Activated CD8-positive, alpha-beta memory T cell treated with anti-CD3 and anti-CD28 coated beads, Interleukin-2, amount 50 U/mL, for 4 hours (primary cell): ENCODE measurements around the gene CA10.
A peak's percentile ranks its signal among the peaks of the same experiment; 100 is the strongest.

Source experiments
- DNase-seq: peaks from one replicate; pipeline ENCODE4 v3.0.0-alpha.2; 2020

CA10 gene

GRCh38 chr17:51813140-51813783 lies 345.3 kb downstream of the CA10 start:
- DNase-seq: no peak

- DNase-seq: no peak
Observed at GRCh38 chr17:51807460-51807859, 351.1 kb downstream of the CA10 start.

- no peak for DNase-seq
Observed at GRCh38 chr17:51805765-51806164, 352.7 kb downstream of the CA10 start.

- DNase-seq: no peak
Observed at GRCh38 chr17:51805185-51805584, 353.3 kb downstream of the CA10 start.

GRCh38 chr17:51803161-51803560 lies 355.4 kb downstream of the CA10 start:
- DNase-seq: no peak

GRCh38 chr17:51802544-51802943 lies 356.0 kb downstream of the CA10 start:
- no peak for DNase-seq

GRCh38 chr17:51801626-51802025 lies 356.9 kb downstream of the CA10 start:
- DNase-seq: no peak

GRCh38 chr17:51799981-51800380 lies 358.5 kb downstream of the CA10 start:
- no peak for DNase-seq

GRCh38 chr17:51799240-51799639 lies 359.3 kb downstream of the CA10 start:
- no peak for DNase-seq

- DNase-seq: no peak
Observed at GRCh38 chr17:51797150-51797549, 361.4 kb downstream of the CA10 start.

- DNase-seq: no peak
Observed at GRCh38 chr17:51796026-51796425, 362.5 kb downstream of the CA10 start.

GRCh38 chr17:51795401-51795800 lies 363.1 kb downstream of the CA10 start:
- no peak for DNase-seq

- no peak for DNase-seq
Observed at GRCh38 chr17:51794466-51794865, 364.0 kb downstream of the CA10 start.

- no peak for DNase-seq
Observed at GRCh38 chr17:51793686-51794085, 364.8 kb downstream of the CA10 start.

- no peak for DNase-seq
Observed at GRCh38 chr17:51778842-51779241, 379.7 kb downstream of the CA10 start.

- DNase-seq: no peak
Observed at GRCh38 chr17:51770027-51770759, 388.3 kb downstream of the CA10 start.

- DNase-seq: no peak
Observed at GRCh38 chr17:51769231-51769630, 389.3 kb downstream of the CA10 start.

GRCh38 chr17:51768706-51769105 lies 389.8 kb downstream of the CA10 start:
- DNase-seq: no peak

GRCh38 chr17:51767287-51767686 lies 391.2 kb downstream of the CA10 start:
- DNase-seq: no peak

GRCh38 chr17:51765282-51766135 lies 393.0 kb downstream of the CA10 start:
- no peak for DNase-seq

GRCh38 chr17:51764387-51764971 lies 394.0 kb downstream of the CA10 start:
- peak; percentile 15 for DNase-seq

- DNase-seq: no peak
Observed at GRCh38 chr17:51763058-51763457, 395.5 kb downstream of the CA10 start.

GRCh38 chr17:51761105-51761504 lies 397.4 kb downstream of the CA10 start:
- DNase-seq: no peak
